Measurements from ENCODE around the gene MBD3L1.
A peak's percentile ranks its signal among the peaks of the same experiment; 100 is the strongest.

MBD3L1 gene

DNA sequence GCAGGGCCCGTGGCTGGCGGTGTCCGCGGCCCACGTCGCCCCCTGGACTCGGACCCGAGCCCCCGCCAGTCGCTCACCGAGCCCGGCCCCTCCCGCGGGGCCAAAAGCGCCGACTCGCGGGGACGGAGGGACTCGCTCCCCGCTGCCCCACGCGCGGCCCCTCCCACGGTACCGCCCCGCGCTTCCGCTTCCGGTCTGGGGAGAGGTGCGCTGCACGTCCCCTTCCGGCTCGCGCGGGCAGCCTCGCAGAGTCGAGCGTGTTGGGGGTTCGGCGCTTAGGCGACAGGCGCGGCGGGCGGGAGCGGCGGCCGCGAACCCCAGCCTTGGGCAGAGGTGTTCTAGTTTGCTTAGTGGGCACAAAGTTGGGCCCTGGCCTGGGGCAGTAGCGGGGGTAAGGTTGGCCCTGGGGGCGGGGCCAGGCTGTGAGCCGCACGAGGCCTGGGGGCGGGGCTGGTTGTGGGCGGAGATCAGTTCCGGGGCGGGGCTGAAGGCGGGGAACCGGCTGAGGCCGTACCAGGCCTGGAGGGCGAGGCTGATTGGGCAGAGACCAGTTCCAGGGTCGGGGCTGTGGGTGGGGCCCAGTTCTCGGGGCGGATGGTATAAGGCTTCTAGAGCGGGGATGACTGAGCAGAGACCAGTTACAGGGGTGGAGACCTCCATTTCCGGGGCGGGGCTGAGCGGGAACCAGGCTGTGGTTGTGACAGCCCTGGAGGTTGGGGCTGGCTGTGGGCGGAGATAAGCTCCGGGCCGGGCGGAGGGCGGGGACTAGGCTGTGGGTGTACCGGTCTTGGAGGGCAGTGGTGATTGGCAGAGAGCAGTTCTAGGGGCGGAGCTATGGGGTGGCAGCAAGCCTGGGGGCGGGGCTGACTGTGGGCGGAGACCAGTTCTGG is at the start of gene MBD3L1, which contains the start of gene ZNF558:
TSS of gene MBD3L1 (plus strand) at position 246 of the 890 bp plus-strand sequence. CDS start 10,302 bp downstream, outside the sequence.
TSS of gene ZNF558 (minus strand) at position 173 of the 890 bp plus-strand sequence. CDS start 9,645 bp downstream, outside the sequence.
- DNase-seq, result peak; percentile 80 to 92

DNA sequence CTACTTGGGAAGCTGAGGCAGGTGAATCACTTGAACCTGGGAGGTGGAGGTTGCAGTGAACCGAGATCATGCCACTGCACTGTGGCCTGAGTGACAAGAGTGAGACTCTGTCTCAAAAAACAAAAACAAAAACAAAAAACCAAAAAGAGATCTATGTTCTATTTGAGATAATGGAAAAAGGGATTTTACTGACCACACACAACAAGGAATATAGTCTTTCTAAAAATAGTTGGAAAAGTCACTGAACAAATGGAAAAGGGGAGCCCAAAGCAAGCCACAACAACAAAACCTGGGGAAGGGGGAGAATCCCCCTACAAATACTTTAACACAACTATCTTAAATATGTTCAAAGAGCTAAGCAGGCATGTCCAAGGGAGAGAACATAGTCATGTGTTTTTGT is 37.4 kb upstream of the MBD3L1 start:
- no peak for DNase-seq

DNA sequence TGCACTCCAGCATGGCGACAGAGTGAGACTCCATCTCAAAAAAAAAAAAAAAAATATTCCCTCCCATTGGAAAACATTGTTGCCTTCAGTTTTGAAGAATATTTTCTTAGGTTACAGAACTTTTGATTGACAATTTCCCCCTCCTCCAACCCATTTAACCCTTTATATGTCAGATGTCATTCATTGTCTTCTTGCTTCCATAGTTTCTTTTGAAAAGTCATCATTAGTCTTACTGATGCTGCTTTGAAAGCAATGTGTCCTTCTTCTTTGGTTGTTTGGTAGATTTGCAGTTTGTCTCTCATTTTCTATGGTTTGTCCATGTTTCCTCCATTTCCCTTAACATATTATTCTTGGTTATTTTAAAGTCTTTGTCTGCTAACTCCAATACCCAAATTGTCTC is 25.5 kb upstream of the MBD3L1 start:
- no peak for DNase-seq

DNA sequence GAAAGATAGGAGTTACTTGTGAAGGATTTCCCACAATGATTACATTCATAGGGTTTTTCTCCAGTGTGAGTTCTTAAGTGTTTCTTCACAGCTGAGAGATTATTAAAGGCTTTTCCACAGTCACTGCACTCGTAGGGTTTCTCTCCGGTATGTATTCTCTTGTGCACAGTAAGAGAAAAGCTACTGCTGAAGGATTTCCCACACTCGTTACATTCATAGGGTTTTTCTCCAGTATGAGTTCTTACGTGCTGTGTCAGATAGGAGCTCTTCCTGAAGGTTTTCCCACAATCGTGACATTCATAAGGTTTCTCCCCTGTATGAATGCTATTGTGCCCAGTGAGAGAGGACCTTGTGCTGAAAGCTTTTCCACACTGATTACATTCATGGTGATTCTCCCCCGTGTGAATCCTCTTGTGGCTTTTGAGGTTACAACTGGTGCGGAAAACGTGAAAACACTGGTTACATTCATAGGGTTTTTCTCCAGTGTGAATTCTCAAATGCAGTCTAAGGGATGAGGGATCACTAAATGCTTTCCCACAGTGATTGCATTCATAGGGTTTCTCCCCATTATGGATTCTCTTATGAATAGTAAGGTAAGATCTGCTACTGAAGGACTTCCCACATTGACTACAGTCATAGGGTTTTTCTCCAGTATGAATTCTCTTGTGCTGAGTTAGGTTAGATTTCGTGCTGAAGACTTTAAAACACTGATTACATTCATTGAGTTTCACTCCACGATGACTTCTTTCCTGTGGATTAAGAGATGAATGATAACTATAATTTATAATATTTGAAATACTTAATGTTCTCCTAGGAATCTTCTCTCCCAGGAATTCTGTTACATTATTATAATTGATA is 20.6 kb upstream of the MBD3L1 start:
- DNase-seq, result no peak

DNA sequence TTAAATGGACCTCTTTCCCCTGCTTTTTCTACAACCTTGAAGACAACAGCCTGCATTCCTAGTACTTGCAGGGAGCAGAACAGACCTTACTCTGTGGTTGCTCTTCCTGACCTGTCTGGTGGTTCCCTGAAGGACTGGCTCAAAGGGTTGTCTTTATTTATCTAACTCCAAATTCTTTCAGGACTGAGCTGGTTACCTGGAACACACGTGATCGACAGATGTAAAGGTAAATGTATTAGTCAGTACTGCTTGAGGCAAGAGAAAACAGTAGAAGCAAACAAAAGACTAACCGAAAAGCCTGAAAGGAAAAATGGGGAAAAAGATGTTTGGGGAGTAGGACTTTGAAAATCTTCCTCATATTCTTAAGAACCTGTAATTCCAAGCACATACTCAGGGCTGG is 18.0 kb upstream of the MBD3L1 start:
- no peak for DNase-seq

DNA sequence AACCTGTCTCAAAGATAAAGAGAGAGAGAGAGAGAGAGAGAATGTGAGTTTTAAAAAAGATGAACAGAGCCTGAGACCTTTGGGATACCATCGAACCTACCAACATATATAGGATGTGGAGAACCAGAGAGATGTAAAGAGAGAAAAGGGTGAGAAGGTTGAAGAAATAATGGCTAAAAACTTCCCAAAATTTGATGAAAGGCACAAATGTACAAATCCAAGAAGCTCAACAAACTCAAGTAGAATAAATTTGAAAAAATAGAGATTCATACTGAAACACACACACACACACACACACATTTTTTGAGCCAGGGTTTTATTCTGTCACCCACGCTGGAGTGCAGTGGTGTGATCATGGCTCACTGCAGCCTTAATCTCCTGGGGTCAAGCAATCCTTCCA is 16.4 kb upstream of the MBD3L1 start:
- DNase-seq, result no peak

DNA sequence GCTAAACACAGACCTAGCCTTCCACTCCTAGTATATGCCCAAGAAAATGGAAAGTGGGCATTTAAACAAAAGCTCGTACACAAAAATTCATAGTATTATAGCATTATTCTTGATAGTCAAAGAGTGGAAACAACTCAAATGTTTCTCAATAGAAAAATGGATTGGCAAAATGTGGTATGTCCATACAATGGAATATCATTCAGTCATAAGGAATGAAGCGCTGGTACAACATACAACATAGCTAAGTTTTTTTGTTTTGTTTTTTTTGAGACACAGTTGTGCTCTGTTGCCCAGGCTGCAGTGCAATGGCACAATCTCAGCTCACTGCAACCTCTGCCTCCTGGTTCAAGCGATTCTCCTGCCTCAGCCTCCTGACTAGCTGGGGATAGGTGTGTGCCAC is 11.9 kb upstream of the MBD3L1 start:
- DNase-seq, result no peak

DNA sequence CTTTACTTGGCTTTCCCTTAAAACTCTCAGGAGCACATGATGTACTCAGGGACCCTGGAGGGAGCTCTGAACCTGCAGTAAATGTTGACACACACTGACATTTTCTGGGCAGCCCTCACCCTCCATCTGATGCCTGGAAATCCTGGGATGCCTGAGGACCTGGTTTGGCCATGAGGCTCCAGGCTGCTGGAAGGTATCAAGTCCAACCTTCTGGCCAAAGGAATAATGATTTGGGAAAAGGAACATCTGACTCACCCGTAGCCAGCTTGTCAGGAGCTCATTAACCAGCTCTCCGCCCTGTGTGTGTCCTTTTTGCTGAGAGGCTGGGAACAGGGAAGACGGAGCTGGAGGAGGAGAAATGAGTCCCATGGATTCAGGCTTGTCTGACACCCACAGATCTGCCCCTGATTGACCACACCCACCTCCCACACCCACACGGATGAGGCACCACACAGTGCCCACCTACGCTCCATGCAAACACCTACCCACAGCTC is 10.4 kb upstream of the MBD3L1 start:
- DNase-seq, result no peak

DNA sequence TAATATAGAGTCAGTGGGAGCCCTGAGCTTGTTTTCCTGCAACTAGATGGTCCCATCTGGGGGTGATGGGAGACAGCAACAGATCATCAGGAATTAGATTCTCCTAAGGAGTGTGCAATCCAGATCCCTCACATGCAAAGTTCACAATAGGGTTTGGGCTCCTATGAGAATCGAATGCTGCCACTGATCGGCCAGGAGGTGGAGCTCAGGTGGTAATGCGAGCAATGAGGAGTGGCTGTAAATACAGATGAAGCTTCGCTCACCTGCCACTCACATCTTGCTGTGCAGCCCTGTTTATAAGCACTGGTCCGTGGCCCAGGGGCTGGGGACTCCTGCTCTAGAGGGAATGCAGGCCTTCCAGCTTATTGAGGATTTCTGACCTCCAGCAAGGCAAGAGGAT is 5.8 kb upstream of the MBD3L1 start:
- no peak for DNase-seq

DNA sequence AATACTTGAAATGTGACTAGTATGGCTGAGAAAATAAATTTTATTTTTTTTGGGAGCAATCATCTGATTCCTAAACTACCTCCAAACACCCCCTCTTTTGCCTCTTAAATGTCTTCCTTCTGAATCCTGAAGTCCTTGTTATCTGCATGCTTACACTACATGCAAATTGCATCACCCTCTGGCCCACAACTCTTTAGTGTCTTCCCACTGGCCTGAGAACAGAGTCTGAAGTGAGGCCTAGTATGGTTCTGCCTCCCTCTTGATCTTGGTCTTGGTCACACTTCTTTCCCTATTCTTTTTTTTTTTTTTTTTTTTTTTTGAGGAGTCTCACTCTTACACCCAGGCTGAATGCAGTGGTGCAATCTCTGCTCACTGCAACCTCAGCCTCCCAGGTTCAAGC is 4.9 kb upstream of the MBD3L1 start:
- no peak for DNase-seq

DNA sequence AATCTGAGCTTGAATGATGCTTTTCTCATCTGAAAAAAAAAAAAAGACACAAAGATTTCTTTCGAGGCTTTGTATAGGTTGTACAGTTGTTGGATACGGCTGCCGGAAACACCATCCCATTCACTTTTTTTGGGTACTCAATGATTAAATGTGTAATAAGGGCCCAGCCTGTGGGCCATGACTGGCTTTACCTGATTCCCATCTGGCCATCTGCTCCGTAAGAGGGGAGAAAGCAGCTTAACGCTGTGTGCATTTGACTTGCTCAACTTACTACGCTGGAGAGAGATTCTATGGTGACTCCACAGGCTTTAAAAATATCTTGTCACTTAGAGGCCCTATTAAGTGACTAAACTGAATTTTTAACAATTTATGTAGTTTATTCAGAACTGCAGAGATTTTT is 804 bp upstream of the MBD3L1 start:
- no peak for DNase-seq

DNA sequence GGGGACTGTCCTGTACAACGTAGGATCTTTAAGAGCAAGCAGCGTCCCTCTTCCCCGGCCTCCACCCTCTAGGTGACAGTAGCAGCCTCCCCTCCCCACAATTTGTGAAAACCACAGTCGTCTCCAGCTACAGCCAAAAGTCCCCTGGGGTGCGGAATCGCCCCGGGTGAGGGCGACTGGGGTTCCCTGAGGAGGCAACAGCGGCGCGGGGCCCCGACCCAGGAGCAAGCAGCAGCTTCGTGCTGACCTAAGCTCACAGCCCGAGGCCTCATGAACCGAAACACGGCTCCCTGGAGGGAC is 395 bp upstream of the MBD3L1 start:
- peak in 1 of 2 experiments; percentile 42 for DNase-seq

DNA sequence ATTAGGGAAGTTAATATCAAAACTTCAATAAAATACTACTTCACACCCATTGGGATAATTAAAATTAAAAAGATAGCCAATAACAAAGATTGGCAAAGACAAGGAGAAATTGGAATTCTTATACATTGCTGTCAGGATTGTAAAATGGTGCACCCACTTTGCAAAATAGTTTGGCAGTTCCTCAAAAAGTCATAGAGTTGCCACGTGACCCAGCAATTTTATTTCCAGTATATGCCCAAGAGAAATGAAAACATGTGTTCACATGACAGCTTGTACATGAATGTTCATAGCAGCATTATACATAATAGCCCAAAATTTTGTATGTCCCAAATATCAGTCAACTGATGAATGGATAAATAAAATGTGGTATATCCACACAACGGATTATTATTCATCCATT is 3.3 kb downstream of the MBD3L1 start:
- no peak for DNase-seq

DNA sequence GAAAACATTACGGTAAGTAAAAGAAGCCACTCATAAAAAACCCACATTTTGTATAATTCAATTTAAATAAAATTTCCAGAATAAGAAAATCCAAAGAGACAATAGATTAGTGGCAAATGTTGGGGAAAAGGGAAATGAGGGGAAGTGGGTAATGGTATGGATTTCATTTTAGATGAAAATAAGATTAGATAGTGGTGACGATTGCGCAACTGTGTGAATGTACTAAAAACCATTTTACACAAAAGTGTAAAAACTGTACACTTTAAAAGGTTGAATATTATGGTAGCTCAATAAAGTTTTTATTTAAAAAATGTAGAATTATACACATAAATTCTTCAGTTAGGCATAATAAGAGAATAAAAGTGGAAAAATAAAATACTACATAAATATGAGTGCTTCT is 3.7 kb downstream of the MBD3L1 start:
- no peak for DNase-seq

DNA sequence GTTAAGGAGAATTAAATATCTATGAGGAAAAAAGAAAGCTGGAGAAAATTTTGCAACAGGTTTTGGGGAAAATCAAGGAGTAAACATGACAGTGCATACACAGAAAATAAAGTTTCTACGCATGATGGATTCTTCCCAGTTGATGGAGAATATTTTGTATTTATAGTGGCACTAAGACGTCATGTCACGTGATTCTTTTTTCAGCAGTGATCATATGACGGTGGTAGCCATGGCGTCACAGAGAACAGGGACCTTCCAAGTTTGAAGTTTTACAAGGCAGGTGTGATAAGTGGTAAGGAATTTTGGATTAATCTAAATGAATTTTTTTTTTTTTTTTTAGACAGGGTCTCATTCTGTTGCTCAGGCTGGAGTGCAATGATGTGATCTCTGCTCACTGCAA is 8.5 kb downstream of the MBD3L1 start:
- no peak for DNase-seq

DNA sequence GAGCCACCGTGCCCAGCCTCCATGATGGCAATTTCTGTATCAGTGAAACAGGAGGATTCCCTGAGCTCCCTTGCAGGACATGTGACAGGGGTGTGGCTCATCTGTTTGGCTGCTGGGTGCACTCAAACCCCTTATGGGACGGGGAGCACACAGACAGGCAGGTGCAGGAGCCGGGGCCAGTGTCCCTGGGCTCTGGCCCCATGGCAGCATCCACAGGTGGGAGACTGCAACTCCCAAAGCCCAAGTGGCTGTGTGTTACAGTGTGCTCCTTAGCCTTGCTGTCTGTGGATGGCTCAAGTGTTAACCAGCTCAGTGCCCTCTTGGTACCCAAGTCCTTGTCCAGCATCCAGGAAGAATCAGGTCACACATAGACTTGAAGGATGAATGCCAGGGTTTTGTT is 14.6 kb downstream of the MBD3L1 start:
- no peak for DNase-seq

DNA sequence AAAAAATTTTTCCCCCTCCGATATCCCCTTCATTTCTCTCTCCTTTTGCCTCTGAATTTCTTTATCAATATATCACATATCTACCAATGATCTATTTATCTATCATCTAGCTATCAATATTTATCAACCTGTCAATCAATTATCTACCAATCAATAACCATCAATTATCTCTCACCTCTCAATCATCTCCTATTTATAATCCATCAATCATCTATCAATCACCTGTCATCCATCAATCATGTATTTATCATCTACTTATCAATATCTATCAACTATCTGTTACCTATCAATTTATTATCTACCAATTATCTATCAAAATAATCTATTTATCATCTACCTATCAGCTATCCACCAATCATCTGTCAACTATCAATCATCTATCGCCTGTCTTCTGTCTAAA is 17.1 kb downstream of the MBD3L1 start:
- DNase-seq, result no peak

DNA sequence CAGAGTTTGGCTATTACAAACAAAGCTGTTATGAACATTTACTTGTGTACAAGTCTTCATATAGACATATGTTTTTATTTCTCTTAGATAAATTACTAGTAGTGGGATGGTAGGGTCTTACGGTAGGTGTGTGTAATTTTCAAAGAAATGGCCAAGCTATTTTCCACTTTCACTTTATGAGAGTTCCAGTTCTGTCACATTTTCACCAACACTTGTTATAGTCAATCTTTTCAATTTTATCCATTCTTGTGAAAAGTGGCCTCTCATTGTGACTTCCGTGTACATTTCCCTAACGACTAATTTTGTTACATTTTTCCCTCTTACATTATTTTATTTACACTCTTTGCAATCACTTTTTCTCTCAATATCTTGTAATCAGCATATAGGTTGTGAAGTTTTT is 18.3 kb downstream of the MBD3L1 start:
- no peak for DNase-seq

DNA sequence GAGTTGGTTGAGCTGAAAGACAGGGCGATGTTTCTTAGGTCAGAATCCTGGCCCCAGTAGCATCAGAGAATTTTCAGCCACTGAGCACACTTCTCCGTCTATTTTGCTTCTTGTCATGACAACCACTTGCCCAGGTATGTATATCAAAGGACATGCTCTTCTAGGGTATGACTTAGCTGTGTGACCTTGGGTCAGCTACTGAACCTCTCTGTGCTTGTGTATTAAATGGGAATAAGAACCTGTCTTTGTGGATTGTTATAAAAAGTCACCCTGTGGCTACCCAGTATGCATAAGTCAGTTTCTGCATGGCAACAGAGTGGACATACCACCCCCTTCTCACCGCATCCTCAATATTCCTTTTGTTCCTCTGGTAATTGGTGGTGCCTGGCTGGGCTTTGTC is 26.1 kb downstream of the MBD3L1 start:
- DNase-seq, result no peak

DNA sequence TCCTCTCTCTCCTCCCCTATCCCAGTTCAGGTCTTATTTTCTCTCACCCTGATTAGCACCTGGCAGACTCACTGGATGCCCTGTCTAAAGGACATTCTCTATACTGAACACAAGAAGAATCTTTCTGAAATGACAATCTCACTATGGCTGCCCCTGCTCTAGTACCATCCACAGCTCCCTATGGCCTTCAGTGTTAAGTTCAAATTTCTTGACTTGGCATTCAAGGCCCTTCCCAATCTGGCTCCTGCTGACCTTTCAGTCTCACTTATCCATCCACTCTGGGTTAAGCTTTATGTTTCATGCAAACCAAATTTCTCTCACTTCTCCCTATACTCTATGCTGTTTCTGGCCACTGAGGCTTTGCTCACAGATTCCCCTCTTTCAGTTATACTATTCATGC is 34.2 kb downstream of the MBD3L1 start:
- no peak for DNase-seq

DNA sequence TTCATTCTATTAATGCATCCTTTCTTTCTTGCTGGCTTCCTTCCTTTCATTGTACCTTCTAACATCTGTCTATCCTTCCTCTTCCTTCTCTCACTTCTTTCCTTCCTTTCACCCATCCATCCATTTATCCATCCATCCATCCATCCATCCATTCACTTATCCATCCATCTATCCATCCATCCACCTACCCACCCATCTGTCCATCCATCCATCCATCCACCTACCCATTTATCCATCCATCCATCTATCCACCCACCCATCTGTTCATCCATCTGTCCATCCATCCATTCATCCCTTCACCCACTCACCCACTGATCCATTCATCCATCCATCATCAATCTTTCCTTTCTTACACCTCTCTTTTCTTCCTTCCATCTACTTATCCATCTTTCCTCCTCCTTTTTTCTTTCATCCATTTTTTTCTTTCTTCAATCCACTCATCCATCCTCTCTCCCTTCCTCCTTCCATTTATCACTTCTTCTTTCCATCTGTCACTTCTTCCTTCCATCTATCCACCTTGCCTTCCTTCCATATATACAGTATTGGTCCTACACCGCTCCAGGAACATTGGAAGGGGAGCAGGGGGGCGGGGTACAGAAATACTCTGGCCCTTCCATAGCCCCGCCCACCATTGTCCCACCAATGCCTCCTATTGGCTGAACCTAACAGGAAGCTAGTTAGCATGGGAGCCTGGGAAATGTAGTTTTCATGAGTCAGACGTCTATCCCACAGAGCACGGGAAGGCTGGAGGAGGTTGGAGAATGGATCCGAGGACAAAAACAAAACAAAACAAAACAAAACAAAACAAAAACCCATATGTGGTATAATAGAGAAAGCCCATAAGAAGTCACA is 45.9 kb downstream of the MBD3L1 start:
- DNase-seq, result peak in 1 of 2 experiments; percentile 4

DNA sequence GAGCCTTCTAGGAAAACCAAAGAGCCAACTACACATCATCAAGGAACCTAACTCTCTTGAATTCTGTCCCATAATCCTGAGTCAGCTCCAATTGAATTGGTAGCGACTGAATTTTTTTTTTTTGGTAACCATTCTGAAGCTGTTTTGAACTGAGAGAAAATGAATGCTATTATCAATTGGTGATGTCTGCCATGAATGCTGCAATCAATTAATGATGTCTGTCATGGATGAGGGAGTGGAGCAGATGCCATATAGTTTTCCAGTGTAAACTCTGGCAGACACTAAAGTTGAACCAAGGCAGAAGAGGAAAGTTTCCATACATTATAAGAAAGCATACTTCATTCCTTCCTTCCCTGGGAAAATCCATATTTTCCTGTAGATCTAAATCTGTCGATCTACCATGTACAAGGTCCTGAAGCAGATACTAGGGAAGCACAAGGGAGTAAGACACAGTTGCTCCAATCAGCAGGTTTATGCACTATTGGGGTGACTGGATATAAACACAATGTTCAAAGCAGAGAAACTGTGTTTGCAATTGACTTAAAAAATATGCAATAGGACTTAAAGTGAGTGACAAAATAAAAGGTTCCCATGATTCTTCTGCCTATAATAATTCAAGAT is 48.8 kb downstream of the MBD3L1 start:
- no peak for DNase-seq

Measured in SW 1271 (cell line).